GM21360 (cell line): ENCODE measurements around the gene RNF186.
"Not testable (repeated sequence)": the region's sequence is repeated elsewhere in the genome, so short reads cannot be mapped to it uniquely, and the experiment has no call there.

Experiments used
- ATAC-seq: cut with Tn5 transposase; IDR thresholded peaks from one replicate; pipeline ENCODE4 v1.9.1; 2021; ENCODE audit warnings: mild to moderate bottlenecking, moderate library complexity; ENCODE audit not compliant: unreplicated experiment

Gene RNF186

GRCh38 chr1:19814681-19815503, at the start of gene RNF186:
Gene RNF186, minus strand, starts transcription at chr1:19815283. Its CDS starts 182 bp downstream, at chr1:19815101.
- no peak for ATAC-seq

GRCh38 chr1:19864570-19865160, 49.6 kb upstream of the RNF186 start:
- ATAC-seq, result no peak

- ATAC-seq, result no peak
These were observed 47.9 kb upstream of the RNF186 start for GRCh38 chr1:19862944-19863343.

- no peak for ATAC-seq
These were observed 46.9 kb upstream of the RNF186 start for GRCh38 chr1:19861842-19862530.

- ATAC-seq, result no peak
These were observed 46.0 kb upstream of the RNF186 start for GRCh38 chr1:19861034-19861433.

- no peak for ATAC-seq
These were observed 45.3 kb upstream of the RNF186 start for GRCh38 chr1:19860418-19860817.

GRCh38 chr1:19859876-19860275, 44.8 kb upstream of the RNF186 start:
- no peak for ATAC-seq

GRCh38 chr1:19858893-19859292, 43.8 kb upstream of the RNF186 start:
- ATAC-seq, result no peak

- ATAC-seq, result no peak
These were observed 39.8 kb upstream of the RNF186 start for GRCh38 chr1:19854866-19855265.

- ATAC-seq, result no peak
These were observed 37.0 kb upstream of the RNF186 start for GRCh38 chr1:19852036-19852435.

- no peak for ATAC-seq
These were observed 35.1 kb upstream of the RNF186 start for GRCh38 chr1:19850214-19850613.

- not testable (repeated sequence) for ATAC-seq
These were observed 34.2 kb upstream of the RNF186 start for GRCh38 chr1:19849307-19849706.

- not testable (repeated sequence) for ATAC-seq
These were observed 32.3 kb upstream of the RNF186 start for GRCh38 chr1:19847334-19847733.

GRCh38 chr1:19846338-19846737, 31.3 kb upstream of the RNF186 start:
- no peak for ATAC-seq

- ATAC-seq, result no peak
These were observed 30.5 kb upstream of the RNF186 start for GRCh38 chr1:19845555-19845954.

- no peak for ATAC-seq
These were observed 29.8 kb upstream of the RNF186 start for GRCh38 chr1:19844731-19845495.

- ATAC-seq, result no peak
These were observed 25.1 kb upstream of the RNF186 start for GRCh38 chr1:19840228-19840627.

GRCh38 chr1:19837866-19838265, 22.8 kb upstream of the RNF186 start:
- ATAC-seq, result no peak

GRCh38 chr1:19835578-19835977, 20.5 kb upstream of the RNF186 start:
- ATAC-seq, result no peak

GRCh38 chr1:19831441-19831840, 16.4 kb upstream of the RNF186 start:
- no peak for ATAC-seq

- no peak for ATAC-seq
These were observed 13.5 kb upstream of the RNF186 start for GRCh38 chr1:19828546-19828945.
